GM08714 (cell line): Measurements from ENCODE around the gene TM9SF4.

Experiments used
- H3K4me3 ChIP-seq: fragments of 200-500 bp; sonication (Bioruptor generic); 2 replicates; pipeline ENCODE4 v1.5.1; 2014; ENCODE audit warnings: mild to moderate bottlenecking, low read length, inconsistent platforms
- ZNF274 ChIP-seq: IDR thresholded peaks from 2 replicates; pipeline ENCODE4 v1.6.1; 2012; ENCODE audit warnings: mild to moderate bottlenecking, low read depth, low read length

TM9SF4 gene

DNA sequence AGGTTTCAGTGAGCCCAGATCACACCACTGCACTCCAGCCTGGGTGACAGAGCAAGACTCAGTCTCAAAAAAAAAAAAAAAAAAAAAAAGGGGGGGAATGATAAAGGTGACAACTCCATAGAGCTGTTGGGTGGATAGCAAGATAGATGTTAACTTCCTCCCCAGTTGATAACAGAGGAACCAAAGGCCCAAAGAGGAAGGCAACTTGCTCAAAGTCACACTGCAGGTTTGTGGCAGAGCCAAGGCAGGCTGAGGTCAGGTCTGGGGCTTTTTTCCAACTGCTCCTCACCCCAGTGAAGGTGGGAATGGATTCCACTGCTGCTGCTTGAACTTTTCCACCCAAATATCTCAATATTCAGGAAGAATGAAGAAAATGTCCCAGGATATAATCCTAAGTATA, 30.7 kb upstream of the TM9SF4 start:
- TF ChIP-seq ZNF274: no peak
- H3K4me3 ChIP-seq: no peak overlapping the region

DNA sequence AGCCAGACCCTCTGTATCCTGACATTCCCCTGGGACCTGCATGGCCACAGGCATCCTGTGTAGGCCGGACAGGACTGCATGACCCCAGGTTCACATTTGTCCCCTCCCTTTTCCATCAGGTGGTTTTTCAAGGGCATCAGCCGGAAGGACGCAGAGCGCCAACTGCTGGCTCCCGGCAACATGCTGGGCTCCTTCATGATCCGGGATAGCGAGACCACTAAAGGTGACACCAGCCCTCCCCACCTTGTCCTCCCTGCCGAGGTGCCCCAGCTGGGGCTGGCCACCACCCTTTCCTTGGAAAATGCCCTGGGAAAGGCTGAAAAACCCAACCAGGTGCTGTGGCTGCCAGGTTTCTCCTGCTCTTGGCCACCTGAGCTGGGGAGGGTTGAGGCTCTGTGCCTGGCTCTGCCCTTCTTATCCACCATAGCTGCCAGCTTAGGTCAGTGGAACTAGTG, 29.8 kb upstream of the TM9SF4 start:
- no peak overlapping the region for H3K4me3 ChIP-seq
- no peak for TF ChIP-seq ZNF274

DNA sequence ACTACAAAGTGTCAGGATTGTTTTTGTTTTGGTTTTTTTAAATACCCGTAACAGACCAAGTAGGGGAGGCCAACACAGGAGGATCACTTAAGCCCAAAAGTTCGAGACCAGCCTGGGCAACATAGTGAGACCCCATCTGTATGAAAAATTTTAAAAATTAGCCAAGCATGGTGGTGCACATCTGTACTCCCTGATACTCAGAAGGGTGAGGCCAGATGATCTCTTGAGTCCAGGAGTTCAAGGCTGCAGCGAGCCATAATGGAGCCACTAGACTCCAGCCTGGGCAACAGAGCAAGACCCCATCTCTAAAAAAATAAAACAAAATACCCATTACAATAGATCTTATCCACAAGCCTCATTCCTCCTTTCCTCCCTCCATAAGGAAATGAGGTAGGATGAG, 28.7 kb upstream of the TM9SF4 start:
- no peak for TF ChIP-seq ZNF274

DNA sequence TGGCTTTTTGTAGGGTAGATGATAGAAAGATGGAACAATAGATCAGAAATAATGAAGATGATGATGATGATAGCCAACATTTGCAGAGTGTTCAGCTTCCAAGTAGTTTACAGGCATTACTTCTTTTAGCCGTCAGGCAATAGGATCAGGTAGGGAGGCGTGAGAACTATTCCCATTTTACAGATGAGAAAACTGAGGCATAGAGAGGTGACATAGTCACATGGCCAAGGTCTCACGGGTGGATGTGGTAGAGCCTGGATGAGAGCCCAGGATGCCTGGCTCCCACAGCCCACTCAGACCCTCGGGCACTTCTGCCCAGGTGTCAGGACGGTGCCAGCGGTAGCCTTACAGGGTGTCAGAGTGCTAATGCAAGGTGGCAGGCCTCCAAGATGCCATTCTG, 26.0 kb upstream of the TM9SF4 start:
- no peak overlapping the region for H3K4me3 ChIP-seq
- no peak for TF ChIP-seq ZNF274

More for the DNA sequence above, 28.7 kb upstream of the TM9SF4 start:
- no peak overlapping the region for H3K4me3 ChIP-seq

DNA sequence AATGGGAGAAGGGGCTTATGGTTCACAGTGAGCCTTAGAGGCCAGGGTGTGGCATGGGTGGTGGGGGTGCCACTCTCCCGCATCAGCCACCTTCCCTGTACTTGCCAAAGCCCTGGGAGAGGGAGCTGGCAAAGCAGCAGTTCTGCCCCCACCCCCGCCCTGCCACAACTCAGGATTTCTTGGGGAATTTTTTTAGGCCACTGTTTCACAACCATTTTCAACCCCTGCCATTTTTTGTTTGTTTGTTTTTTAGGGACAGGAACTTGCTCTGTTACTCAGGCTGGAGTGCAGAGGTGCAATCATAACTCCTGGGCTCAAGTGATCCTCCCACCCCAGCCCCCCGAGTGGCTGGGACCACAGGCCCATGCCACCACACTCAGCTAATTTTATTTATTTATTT, 22.4 kb upstream of the TM9SF4 start:
- TF ChIP-seq ZNF274: no peak
- H3K4me3 ChIP-seq: no peak overlapping the region

DNA sequence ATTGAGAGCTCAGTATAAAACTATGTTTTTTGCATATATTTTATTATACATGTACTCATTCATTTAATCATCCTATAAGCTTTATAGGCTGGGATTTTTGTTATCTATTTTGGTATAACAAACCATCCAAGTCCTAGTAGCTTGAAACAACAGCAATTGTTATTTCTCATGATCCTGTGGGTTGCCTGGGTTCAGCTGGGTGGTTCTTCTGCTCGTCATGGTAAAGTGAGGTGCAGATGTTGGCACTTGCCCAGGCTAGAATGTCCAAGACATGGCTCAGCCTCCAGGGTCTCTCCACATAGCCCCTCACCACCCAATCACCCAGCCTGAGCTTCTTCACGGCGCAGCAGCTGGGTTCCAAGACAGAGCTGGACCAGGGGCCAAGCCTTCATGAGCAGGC, 20.8 kb upstream of the TM9SF4 start:
- no peak overlapping the region for H3K4me3 ChIP-seq
- TF ChIP-seq ZNF274: no peak

DNA sequence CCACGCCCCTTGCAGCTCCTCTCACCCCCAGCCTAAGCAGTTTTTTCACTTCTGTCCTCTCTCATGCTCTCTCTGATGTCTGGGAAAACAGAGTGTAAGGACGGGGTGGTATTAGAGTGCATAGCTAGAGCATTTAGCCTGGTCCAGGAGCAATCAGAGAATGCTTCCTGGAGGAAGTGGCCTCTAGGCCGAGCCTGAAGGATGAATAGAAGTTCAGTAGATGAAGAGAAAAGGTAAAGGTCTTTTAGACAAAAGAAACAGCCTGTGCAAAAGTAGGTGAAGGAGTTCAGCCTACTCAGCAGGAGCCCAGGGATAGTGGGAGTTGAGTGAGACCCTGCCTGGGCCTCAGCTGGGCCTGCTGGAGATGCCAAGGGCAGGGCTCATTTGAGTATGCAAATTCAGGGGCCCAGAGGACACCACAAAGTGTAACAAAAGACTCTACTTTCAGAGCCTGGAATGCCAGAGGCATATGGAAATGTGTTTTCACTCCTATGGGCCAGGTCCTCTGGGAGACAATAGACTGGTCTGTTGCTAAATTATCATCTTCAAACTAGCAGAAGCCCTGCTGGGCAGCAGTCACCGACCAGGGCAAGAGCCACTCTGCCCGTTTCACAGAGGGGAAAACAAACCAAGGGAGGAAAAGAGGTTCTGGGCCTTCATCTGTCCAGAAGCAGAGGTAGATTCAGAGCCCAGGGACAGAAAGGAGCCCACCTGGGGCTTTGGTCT, 19.7 kb upstream of the TM9SF4 start:
- no peak overlapping the region for H3K4me3 ChIP-seq
- no peak for TF ChIP-seq ZNF274

DNA sequence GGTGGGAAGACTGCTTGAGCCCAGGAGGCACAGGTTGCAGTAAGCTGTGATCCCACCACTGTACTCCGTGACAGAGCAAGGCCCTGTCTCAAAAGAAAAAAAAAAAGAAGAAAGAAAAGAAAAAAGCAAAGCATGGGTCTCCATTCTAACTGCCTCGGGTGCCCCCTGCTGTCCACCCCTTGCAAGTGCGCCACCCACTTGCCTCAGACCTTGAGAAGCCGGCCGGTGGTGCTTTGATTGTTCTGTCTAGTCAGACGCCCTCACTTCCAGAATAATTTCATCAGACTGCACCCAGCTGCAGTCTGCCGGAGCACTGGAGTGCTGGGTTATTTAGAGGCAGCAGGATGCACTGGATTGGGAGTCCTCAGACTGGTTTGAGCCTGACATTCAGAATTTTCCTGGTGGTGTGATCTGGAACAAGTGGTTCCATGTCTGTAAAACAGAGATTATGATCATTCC, 17.6 kb upstream of the TM9SF4 start:
- H3K4me3 ChIP-seq: no peak overlapping the region

DNA sequence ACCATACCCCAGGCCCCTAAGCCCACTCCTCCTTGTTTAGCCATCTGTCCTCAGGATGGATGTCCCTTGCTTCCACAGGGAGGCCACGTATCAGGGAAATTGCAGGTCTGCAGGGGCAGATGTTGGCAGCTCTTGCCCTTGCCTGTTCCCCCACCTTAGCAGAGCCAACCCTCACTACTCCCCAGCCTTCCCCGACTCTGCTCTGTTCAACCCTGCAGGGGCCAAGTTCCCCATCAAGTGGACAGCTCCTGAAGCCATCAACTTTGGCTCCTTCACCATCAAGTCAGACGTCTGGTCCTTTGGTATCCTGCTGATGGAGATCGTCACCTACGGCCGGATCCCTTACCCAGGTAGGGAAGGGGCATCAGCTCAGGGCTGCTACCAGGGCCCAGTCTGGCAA, 10.7 kb upstream of the TM9SF4 start:
- TF ChIP-seq ZNF274: no peak

More for the DNA sequence above, 17.6 kb upstream of the TM9SF4 start:
- TF ChIP-seq ZNF274: no peak

DNA sequence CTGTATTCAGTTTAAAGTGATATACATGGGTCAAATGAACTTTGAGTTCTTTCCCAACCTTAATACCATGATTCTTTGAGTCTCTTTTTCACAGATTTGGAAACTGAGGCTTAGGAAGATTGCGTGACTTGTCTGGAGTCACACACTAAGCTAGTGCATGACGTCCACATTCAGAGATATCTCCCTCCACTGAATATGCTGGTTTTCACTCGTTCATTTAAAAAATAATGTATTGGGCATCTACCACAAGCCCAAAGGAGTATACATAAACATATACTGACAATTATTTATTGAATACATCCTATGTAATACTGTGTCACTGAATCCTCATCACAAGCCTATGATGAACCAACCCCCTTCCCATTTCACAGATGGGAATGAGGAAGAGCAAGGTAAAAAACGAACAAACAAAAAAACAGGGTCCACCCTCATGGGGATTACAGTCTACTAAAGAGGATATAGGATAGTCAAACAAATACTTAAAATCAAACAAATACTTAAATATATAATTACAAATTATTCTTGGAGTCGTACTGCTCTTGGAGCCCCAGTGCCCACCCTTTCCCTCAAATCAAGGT, 611 bp upstream of the TM9SF4 start:
- TF ChIP-seq ZNF274: no peak
- no peak overlapping the region for H3K4me3 ChIP-seq

More for the DNA sequence above, 10.7 kb upstream of the TM9SF4 start:
- no peak overlapping the region for H3K4me3 ChIP-seq

DNA sequence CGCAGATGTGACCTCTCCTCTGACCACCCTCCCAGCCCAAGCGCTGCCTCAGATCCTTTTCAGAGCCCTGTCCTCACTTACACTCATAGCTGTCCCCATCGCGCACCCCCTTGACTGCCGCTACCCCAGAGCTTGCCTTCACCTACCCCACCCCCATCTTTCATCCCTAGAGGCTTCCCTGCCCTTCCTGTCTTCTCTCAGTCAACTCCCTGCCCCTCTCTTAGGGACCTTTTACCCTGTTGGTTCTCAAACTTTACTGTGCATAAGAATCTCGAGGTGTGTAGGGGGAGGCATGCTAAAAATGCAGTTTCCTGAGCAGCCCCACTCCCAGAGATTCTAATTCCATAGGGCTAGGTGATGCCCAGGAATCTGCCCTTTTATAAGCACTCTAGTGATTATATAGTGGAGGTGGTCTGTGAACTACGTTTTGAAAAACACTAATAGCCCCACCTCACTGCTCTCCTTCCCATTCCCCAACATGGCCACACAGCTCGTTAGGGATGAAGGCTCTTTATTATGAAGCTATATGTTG, 725 bp downstream of the TM9SF4 start:
- no peak for TF ChIP-seq ZNF274
- peak overlapping the region; percentile 92 for H3K4me3 ChIP-seq

DNA sequence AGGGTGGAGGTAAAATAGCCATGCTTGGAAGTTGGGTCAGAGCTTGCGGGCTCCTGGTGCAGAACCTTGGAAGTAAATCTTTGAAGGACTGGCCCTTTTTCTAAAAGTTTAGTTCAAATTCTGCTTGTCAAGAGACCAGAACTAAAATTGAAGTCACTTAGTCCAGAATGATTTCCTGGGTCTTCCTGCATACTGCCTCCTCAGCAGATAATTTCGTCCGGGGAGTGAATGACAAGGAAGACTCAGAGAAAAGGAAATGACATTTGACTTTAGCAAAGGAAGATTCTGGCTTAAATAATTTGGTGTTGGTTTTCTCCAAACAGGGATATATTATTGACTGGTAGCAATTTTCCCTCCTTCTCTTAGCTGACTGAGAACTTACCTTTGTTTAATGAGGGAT, 1.2 kb downstream of the TM9SF4 start:
- H3K4me3 ChIP-seq: peak overlapping the region; percentile 92
- no peak for TF ChIP-seq ZNF274

DNA sequence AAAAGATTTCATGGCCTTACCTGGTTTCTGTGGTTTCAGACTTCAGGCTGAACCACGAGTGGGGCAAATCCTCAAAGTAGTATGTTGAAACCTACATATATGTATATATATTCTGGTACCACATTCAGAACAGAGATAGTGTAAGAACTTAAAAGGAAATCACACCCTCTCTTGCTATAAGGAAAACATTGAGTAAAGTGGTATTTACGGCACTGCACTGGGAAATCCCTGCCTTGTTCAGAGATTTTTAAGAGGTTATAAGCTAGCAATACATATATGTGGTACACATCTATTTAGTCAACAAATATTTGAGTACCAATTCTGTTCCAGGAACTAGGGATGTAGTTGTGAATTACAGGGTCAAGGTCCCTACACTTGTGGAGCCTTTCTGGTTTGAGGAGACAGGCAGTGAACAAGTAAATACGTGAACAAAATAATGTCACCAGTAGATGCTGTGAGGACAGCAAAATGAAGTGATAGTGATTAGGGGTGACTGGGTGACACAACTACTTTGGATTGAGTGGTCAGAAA, 1.7 kb downstream of the TM9SF4 start:
- peak overlapping the region; percentile 92; the same call in 1 of the 2 replicates for H3K4me3 ChIP-seq
- no peak for TF ChIP-seq ZNF274

DNA sequence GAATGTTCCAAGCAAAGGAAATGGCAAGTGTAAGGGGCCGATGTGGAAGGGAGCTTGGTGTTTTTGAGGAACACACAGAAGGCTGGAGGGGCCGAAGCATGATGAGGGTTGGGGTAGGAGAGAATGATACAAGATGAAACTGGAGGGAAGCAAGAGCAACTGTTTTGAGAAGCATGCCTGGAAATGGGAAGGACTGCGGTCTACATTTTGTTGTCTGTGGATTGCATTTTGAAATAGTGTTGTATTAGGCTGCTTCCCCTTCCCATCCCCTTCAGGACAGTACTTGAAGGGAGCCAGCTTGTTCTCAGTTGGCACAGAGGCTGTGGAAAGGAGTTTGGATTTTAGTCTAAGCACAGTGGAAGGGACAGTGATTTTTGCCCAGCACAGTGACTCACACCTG, 2.2 kb downstream of the TM9SF4 start:
- no peak overlapping the region for H3K4me3 ChIP-seq
- no peak for TF ChIP-seq ZNF274

DNA sequence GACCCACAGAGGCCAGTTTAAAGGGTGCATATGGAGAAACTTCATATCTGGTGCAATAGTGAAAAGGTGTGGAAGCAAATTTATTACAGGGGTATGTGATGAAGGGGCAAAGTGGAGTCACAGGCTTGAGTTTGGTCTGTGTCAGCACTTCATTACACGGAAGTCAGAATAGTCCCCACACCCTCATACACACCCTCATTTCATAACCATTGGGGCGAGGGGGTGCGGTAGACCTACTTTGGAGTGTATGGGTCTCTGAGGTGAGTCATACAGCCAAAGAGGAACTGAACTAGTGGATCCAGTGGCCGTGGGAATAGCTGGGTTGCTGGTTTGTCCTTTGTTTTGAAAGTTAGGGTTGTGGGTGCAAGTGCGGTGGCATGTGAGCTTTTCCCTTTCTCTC, 3.3 kb downstream of the TM9SF4 start:
- H3K4me3 ChIP-seq: no peak overlapping the region
- no peak for TF ChIP-seq ZNF274

DNA sequence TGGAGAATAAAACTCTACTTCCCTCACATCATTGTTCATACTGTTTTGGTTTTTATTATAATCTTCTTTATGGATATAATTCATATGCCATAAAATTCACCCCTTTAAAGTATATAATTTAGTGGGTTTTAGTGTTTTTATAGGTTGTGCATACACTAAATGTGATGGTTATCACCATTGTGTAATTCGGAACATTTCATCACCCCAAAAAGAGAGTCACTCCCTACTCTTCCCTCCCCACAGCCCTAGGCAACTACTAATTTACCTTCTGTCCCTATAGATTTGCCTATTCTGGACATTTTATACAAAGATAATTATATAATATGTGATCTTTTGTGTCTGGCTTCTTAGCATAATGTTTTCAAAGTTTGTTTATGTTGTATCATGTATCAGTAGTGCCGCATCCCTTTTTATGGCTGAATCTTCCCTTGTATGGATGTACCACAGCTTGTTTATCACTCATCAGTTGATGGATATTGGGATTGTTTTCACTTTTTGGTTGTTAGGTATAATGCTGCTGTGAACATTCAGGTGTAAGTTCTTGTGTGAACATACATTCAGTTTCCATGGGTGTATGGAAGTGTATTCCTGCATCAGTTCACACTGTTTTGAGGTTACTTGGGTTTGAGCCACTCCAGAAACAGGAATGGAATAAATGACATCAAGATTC, 4.2 kb downstream of the TM9SF4 start:
- no peak overlapping the region for H3K4me3 ChIP-seq
- TF ChIP-seq ZNF274: no peak
